ENCODE results near the gene IFT52. TPM values are rescaled to one million over a fixed set of nuclear protein-coding genes. Genes with fewer than 3 reads are reported as not detected.

Gene IFT52
- total RNA-seq, 2 experiments from 2014 or later, result 13.7 to 15.5 TPM

- Mint-ChIP-seq H3K9me3 (no peaks in the 10 kb centered on the region), H3K27ac (no peak overlapping the region), H3K4me1 (ENCODE audit: low read depth) (no peaks in the 10 kb centered on the region), H3K36me3 (ENCODE audit: low read depth) (no peaks in the 10 kb centered on the region), H3K27me3 (no peaks in the 10 kb centered on the region), H3K4me3 (no peak overlapping the region)
- Histone ChIP-seq H3K27ac (ENCODE audit: low read depth in 1 of 2, low read length in 2 of 2) (no peak overlapping the region), H3K9me3 (ENCODE audit: control insufficient read depth in 1 of 2, insufficient read depth in 1 of 2, low read length in 2 of 2) (no peaks in the 10 kb centered on the region), H3K36me3 (ENCODE audit: insufficient read depth, low read length) (no peaks in the 10 kb centered on the region), H3K27me3 (ENCODE audit: control insufficient read depth in 1 of 2, insufficient read depth in 2 of 2, low read length in 2 of 2) (no peaks in the 10 kb centered on the region), H3K4me3 (ENCODE audit: low read length) (no peak overlapping the region), H3K4me1 (ENCODE audit: insufficient read depth, low read length) (no peaks in the 10 kb centered on the region)
- intact Hi-C loops (cut with DNase I, micrococcal nuclease), result no loop called here
- DNase-seq (no peak), ATAC-seq (ENCODE audit: poor library complexity) (no peak)
- ChIA-PET POLR2A (no interaction called here), CTCF (interaction anchor here (0.6 kb wide), 1 partner anchor 845 kb away, joined by 3 read pairs; no protein-coding TSS in a partner anchor)
- TF ChIP-seq CTCF (IDR thresholded peaks at IDR 0.05), result no peak
These were observed 98.4 kb downstream of the IFT52 start for GRCh38 chr20:43689165-43689564.

DNA sequence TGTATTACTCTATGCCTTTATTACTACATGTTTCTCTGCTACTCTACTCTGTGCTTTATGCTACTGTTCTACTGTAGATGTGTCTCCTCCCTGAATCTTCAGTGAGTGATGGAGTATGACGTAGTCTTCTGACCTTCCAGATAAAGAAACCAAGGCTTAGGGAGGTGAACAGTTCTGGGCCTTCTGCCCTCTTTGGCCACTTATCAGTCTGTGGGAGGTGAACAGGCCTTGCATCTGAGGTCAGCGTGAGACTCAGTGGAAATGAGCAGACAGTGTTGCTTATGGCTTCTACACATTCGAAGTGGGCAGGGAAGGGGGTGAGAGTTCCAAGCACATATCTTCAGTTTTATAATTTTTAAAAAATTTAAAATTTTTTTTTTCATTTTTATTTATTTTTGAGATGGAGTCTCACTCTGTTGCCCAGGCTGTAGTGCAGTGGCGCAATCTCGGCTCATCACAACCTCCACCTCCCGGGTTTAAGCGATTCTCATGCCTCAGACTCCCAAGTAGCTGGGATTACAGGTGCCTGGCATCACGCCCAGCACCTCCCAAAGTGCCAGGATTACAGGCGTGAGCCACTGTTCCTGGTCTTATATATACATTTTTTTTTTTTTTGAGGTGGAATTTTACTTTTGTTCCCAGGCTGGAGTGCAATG is 100.3 kb downstream of the IFT52 start:
- Mint-ChIP-seq H3K36me3 (ENCODE audit: low read depth) (no peaks in the 10 kb centered on the region), H3K27ac (no peak overlapping the region), H3K4me1 (ENCODE audit: low read depth) (no peaks in the 10 kb centered on the region), H3K27me3 (no peaks in the 10 kb centered on the region), H3K4me3 (no peak overlapping the region), H3K9me3 (no peaks in the 10 kb centered on the region)
- Histone ChIP-seq H3K27me3 (ENCODE audit: control insufficient read depth in 1 of 2, insufficient read depth in 2 of 2, low read length in 2 of 2) (no peaks in the 10 kb centered on the region), H3K27ac (ENCODE audit: low read depth in 1 of 2, low read length in 2 of 2) (no peak overlapping the region), H3K4me3 (ENCODE audit: low read length) (no peak overlapping the region), H3K9me3 (ENCODE audit: control insufficient read depth in 1 of 2, insufficient read depth in 1 of 2, low read length in 2 of 2) (no peaks in the 10 kb centered on the region), H3K4me1 (ENCODE audit: insufficient read depth, low read length) (no peaks in the 10 kb centered on the region), H3K36me3 (ENCODE audit: insufficient read depth, low read length) (no peaks in the 10 kb centered on the region)
- POLR2A ChIA-PET, result no interaction called here
- DNase-seq (no peak), ATAC-seq (ENCODE audit: poor library complexity) (no peak)
- no peak for TF ChIP-seq CTCF (IDR thresholded peaks at IDR 0.05)
- CTCF ChIA-PET, result interaction anchor here (2.4 kb wide), 1 partner anchor 153 kb away, joined by 12 read pairs; no protein-coding TSS in a partner anchor
- intact Hi-C loops (cut with DNase I, micrococcal nuclease), result loop anchor here in 1 of 2 experiments (2.0 kb wide), 1 partner anchor 242 kb away; no protein-coding TSS in a partner anchor

GRCh38 chr20:43691928-43692524 is 101.3 kb downstream of the IFT52 start:
- Histone ChIP-seq H3K4me1 (ENCODE audit: insufficient read depth, low read length) (no peaks in the 10 kb centered on the region), H3K4me3 (ENCODE audit: low read length) (no peak overlapping the region), H3K27ac (ENCODE audit: low read depth in 1 of 2, low read length in 2 of 2) (no peak overlapping the region), H3K9me3 (ENCODE audit: control insufficient read depth in 1 of 2, insufficient read depth in 1 of 2, low read length in 2 of 2) (no peaks in the 10 kb centered on the region), H3K27me3 (ENCODE audit: control insufficient read depth in 1 of 2, insufficient read depth in 2 of 2, low read length in 2 of 2) (no peaks in the 10 kb centered on the region), H3K36me3 (ENCODE audit: insufficient read depth, low read length) (no peaks in the 10 kb centered on the region)
- Mint-ChIP-seq H3K27ac (no peak overlapping the region), H3K4me1 (ENCODE audit: low read depth) (no peaks in the 10 kb centered on the region), H3K36me3 (ENCODE audit: low read depth) (no peaks in the 10 kb centered on the region), H3K4me3 (no peak overlapping the region), H3K27me3 (no peaks in the 10 kb centered on the region), H3K9me3 (no peaks in the 10 kb centered on the region)
- intact Hi-C loops (cut with DNase I, micrococcal nuclease), result loop anchor here in 1 of 2 experiments (1.0 to 2.0 kb wide), 2 partner anchors 154 to 243 kb away; no protein-coding TSS in a partner anchor
- DNase-seq (peak; percentile 11 to 68 (median 34)), ATAC-seq (ENCODE audit: poor library complexity) (no peak)
- POLR2A ChIA-PET, result interaction anchor here (0.6 to 1.0 kb wide), 2 partner anchors 8 to 235 kb away, joined by 3 to 4 read pairs; no protein-coding TSS in a partner anchor
- TF ChIP-seq CTCF (IDR thresholded peaks at IDR 0.05), result peak; percentile 52
- CTCF ChIA-PET, result interaction anchor here (0.7 to 2.4 kb wide), 2 partner anchors 154 to 243 kb away, joined by 3 to 12 read pairs; no protein-coding TSS in a partner anchor
